Endothelial cell of umbilical vein (primary cell): ENCODE results near the gene ZNF385D. TPM values are rescaled to one million over a fixed set of nuclear protein-coding genes. Genes with fewer than 3 reads are reported as not detected.

Experiments
- BruUV-seq: library from RNA; stranded (reverse); fragments of 400-500 nt; replicated peaks from 2 replicates; lab custom pipeline; 2021; lab: Mats Ljungman, UMichigan
- CTCF ChIA-PET: fragments of 300-600, 350-600 bp; sonication (Branson Sonifier 250); formaldehyde crosslinking; loops from one replicate; lab custom pipeline; 2021; ENCODE audit warnings: antibody characterized with exemption, inconsistent platforms; lab: Charles Lee
- POLR2A ChIA-PET: fragments of 300-600, 350-600 bp; sonication (Branson Sonifier 250); formaldehyde crosslinking; loops from one replicate; lab custom pipeline; 2021; ENCODE audit warnings: antibody characterized with exemption, inconsistent platforms; lab: Charles Lee
- DNase-seq: peaks from one replicate; pipeline ENCODE4 v3.0.0-alpha.2; 2011; ENCODE audit warnings: low read depth, low spot score
- FAIRE-seq: peaks from 2 replicates; lab custom pipeline; 2011; peaks lifted over from hg19 to GRCh38; lab: Jason Lieb, UNC
- H2AFZ ChIP-seq: 2 replicates; pipeline ENCODE4 v1.6.0; 2012; ENCODE audit warnings: low read depth, low read length, control low read depth, inconsistent platforms
- H3K27ac ChIP-seq: 2 replicates; pipeline ENCODE4 v1.5.1; 2011; ENCODE audit warnings: low read depth, mild to moderate bottlenecking, control low read depth, low read length, moderate library complexity; ENCODE audit not compliant: insufficient read depth
- H3K27me3 ChIP-seq, 2 experiments: 2 replicates each; pipeline versions ENCODE4 v1.6.0 to v1.6.1; 2011; ENCODE audit warnings: low read length in 2 of 2, mixed read lengths in 1 of 2; ENCODE audit not compliant: control insufficient read depth in 2 of 2, insufficient read depth in 2 of 2
- H3K36me3 ChIP-seq, 2 experiments: 2 replicates in 1 of 2; 3 replicates in 1 of 2; pipeline ENCODE4 v1.5.1; 2011; ENCODE audit warnings: low read length in 2 of 2, mild to moderate bottlenecking in 1 of 2, moderate library complexity in 1 of 2; ENCODE audit not compliant: control insufficient read depth in 2 of 2, insufficient read depth in 2 of 2; ENCODE audit errors: extremely low read depth in 1 of 2
- H3K4me1 ChIP-seq: 3 replicates; pipeline ENCODE4 v1.5.1; 2011; ENCODE audit warnings: mild to moderate bottlenecking, low read length; ENCODE audit not compliant: control insufficient read depth, insufficient read depth; ENCODE audit errors: extremely low read depth
- H3K4me2 ChIP-seq: 2 replicates; pipeline ENCODE4 v1.6.1; 2011; ENCODE audit warnings: low read length, control low read depth, mixed read lengths; ENCODE audit not compliant: insufficient read depth
- H3K4me3 ChIP-seq, 3 experiments: fragments of 200-600 bp in 1 of 3; sonication (generic), shearing (Covaris generic) in 1 of 3; replicated peaks in 1 of 3; 2 replicates each; pipeline ENCODE4 v1.5.1; 2011 to 2016; ENCODE audit warnings: control low read depth in 3 of 3, low read length in 3 of 3, mild to moderate bottlenecking in 2 of 3, inconsistent platforms in 1 of 3, low read depth in 1 of 3, moderate library complexity in 1 of 3; ENCODE audit not compliant: insufficient read depth in 1 of 3
- H3K79me2 ChIP-seq: 2 replicates; pipeline ENCODE4 v1.6.0; 2012; ENCODE audit warnings: low read length, inconsistent platforms; ENCODE audit not compliant: control insufficient read depth, insufficient read depth
- H3K9ac ChIP-seq: replicated peaks from 2 replicates; pipeline ENCODE3; 2011; ENCODE audit warnings: low read length, control low read depth; ENCODE audit not compliant: insufficient read depth; ENCODE audit errors: extremely low read depth
- H3K9me1 ChIP-seq: replicated peaks from 3 replicates; pipeline ENCODE4 v1.6.0; 2011; ENCODE audit warnings: mild to moderate bottlenecking, low read length; ENCODE audit not compliant: control insufficient read depth, insufficient read depth; ENCODE audit errors: extremely low read depth
- H3K9me3 ChIP-seq: replicated peaks from 2 replicates; pipeline ENCODE4 v1.5.1; 2012; ENCODE audit warnings: low read length, inconsistent platforms; ENCODE audit not compliant: control insufficient read depth, insufficient read depth
- H4K20me1 ChIP-seq: replicated peaks from 2 replicates; pipeline ENCODE3; 2011; ENCODE audit warnings: mild to moderate bottlenecking, low read length; ENCODE audit not compliant: control insufficient read depth, insufficient read depth; ENCODE audit errors: extremely low read depth
- EZH2 ChIP-seq: IDR thresholded peaks from 2 replicates; pipeline ENCODE4 v1.6.1; 2012; ENCODE audit warnings: borderline replicate concordance, low read depth, mild to moderate bottlenecking, moderate library complexity, low read length, inconsistent platforms; ENCODE audit not compliant: severe bottlenecking
- FOS ChIP-seq: IDR thresholded peaks from 2 replicates; pipeline ENCODE4 v1.6.1; 2011; ENCODE audit warnings: mild to moderate bottlenecking, low read length, moderate library complexity, borderline replicate concordance; ENCODE audit not compliant: insufficient read depth
- GATA2 ChIP-seq: IDR thresholded peaks from 2 replicates; pipeline ENCODE4 v1.7.0; 2011; ENCODE audit warnings: low read depth, mild to moderate bottlenecking, moderate library complexity, mixed read lengths, low read length; ENCODE audit not compliant: insufficient read length, insufficient read depth
- JUN ChIP-seq: IDR thresholded peaks from 2 replicates; pipeline ENCODE4 v1.6.1; 2011; ENCODE audit warnings: borderline replicate concordance, low read depth; ENCODE audit not compliant: insufficient read length, insufficient read depth
- MYC ChIP-seq: IDR thresholded peaks from one replicate; pipeline ENCODE4 v1.6.1; 2011; ENCODE audit warnings: mild to moderate bottlenecking, low read depth, low read length
- POLR2A ChIP-seq: IDR thresholded peaks from 2 replicates; pipeline ENCODE4 v1.6.1; 2012; ENCODE audit warnings: low read depth, mild to moderate bottlenecking, control low read depth, low read length
- POLR2AphosphoS5 ChIP-seq: IDR thresholded peaks from 2 replicates; pipeline ENCODE4 v1.6.1; 2012; ENCODE audit warnings: low read depth, mild to moderate bottlenecking, control low read depth, low read length, moderate library complexity; ENCODE audit not compliant: insufficient read depth
- dilution Hi-C: fragments of 300-500 bp; cut with MboI; formaldehyde crosslinking; loops from one replicate; pipeline ENCODE4 v1.15.0; 2019; ENCODE audit warnings: low sequenced_read_pairs; ENCODE audit not compliant: extremely low pct_ligation_motif_present
- intact Hi-C: fragments of 100-400 bp; cut with micrococcal nuclease; formaldehyde crosslinking; loops from one replicate; pipeline ENCODE4 v1.10.0; 2022
- polyA plus RNA-seq, 4 experiments: library from polyadenylated mRNA; depleted of rRNA in 3 of 4; stranded (reverse) in 3 of 4; unstranded in 1 of 4; fragments of >200 nt; gene quantifications; 2 replicates each; pipeline versions ENCODE4 v1.2.1 to v1.2.3, GENCODE V29; 2011 to 2012; ENCODE audit warnings: missing spikeins in 1 of 4
- total RNA-seq: library from RNA; stranded (reverse); gene quantifications from 2 replicates; pipeline ENCODE4 v1.2.3, GENCODE V29; 2021
- TF ChIP-seq, protein P1 (sequence below), 2 donors: IDR thresholded peaks; 1 replicate in 1 of 2; 2 replicates in 1 of 2; pipeline ENCODE4 v1.5.1; 2011; ENCODE audit warnings: low read length in 2 of 2, mild to moderate bottlenecking in 2 of 2, moderate library complexity in 2 of 2, control low read depth in 1 of 2, inconsistent platforms in 1 of 2, low read depth in 1 of 2; ENCODE audit not compliant: insufficient read depth in 1 of 2; ENCODE audit errors: extremely low read depth in 1 of 2
- TF ChIP-seq, protein P2 (sequence below): IDR thresholded peaks from 2 replicates; pipeline ENCODE4 v1.6.1; 2011; ENCODE audit not compliant: insufficient read depth, insufficient read length

Gene ZNF385D
- total and polyA plus RNA-seq, 2 donors (not counting 3 experiments of a cell fraction or from before 2014, with no cell fraction given): not detected

DNA sequence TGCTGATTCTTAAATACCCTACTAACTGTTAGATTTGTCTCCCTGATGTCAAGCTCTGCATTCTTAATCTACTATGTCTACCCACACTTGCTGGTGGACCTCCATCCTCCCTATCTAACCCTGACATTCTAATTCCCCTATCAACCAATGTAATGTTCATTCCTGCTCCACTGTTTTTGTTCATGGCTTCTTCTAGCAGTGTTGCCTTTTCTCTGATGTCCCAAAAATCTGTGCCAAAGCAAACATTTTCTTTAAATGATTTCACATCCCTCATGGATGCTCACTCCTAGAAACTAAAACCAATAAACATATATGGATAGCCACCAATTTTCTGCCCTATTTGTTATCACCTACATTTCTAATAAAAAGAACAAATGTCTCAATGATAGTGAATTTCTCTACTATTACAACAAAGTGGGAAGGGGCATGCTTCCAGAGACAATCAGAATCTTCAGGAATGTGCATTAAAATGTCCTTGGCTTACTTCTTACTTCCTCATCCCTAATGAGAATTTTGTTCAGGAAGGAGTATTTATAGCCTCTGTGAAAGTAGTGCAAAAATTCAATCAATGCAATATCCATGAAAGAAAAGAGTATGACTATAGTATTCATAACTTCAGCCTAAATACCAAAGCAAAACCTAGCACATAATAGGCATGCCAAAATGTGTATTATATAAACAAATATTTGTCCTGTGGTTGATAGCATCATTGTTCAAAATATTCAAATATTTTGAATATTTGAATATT is 273.3 kb downstream of the ZNF385D start:
- no peak overlapping the region for H2AFZ ChIP-seq
- no peak overlapping the region for H3K4me2 ChIP-seq
- H3K9me3 ChIP-seq: no peaks in the 10 kb centered on the region
- ChIA-PET CTCF (no interaction called here), POLR2A (no interaction called here)
- no peak overlapping the region for H3K4me3 ChIP-seq
- intact Hi-C loops: no loop called here
- H3K27ac ChIP-seq: no peak overlapping the region
- DNase-seq: no peak
- FAIRE-seq: no peak
- H4K20me1 ChIP-seq: no peaks in the 10 kb centered on the region
- H3K79me2 ChIP-seq: no peaks in the 10 kb centered on the region
- no peaks in the 10 kb centered on the region for H3K4me1 ChIP-seq
- dilution Hi-C loops: no loop called here
- H3K36me3 ChIP-seq: no peaks in the 10 kb centered on the region
- no TSS peak for BruUV-seq
- H3K27me3 ChIP-seq: no peaks in the 10 kb centered on the region
- TF ChIP-seq GATA2: no peak
- no peaks in the 10 kb centered on the region for H3K9me1 ChIP-seq
- no peak overlapping the region for H3K9ac ChIP-seq

DNA sequence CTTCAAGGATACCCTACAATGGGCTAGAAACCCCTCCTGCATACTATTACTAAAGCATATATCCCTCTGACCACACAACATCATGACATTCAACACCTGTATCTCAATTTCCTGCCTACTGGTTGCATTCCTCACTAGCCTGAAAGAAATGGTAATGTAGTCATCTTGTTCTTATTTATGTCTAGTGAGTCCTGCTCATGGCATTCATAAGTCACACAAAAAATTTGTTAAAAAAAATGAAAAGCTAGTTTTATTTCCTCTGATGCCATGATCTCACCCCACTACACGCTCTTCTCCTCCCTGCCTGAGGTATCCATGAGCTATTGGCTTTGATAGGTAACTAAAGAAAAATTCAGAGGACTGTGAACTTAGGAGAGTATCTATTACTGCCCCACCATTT is 284.5 kb downstream of the ZNF385D start:
- no TSS peak for BruUV-seq

More for the DNA sequence above, 284.5 kb downstream of the ZNF385D start:
- no peaks in the 10 kb centered on the region for H3K36me3 ChIP-seq
- no peak overlapping the region for H3K4me2 ChIP-seq
- H3K4me3 ChIP-seq: no peak overlapping the region
- no peaks in the 10 kb centered on the region for H3K79me2 ChIP-seq
- no peak overlapping the region for H2AFZ ChIP-seq
- H3K27me3 ChIP-seq: no peaks in the 10 kb centered on the region
- no peaks in the 10 kb centered on the region for H4K20me1 ChIP-seq
- no peak overlapping the region for H3K27ac ChIP-seq
- H3K9ac ChIP-seq: no peak overlapping the region
- CTCF ChIA-PET: no interaction called here
- no peaks in the 10 kb centered on the region for H3K9me1 ChIP-seq
- no peak for FAIRE-seq
- intact Hi-C loops: no loop called here
- H3K9me3 ChIP-seq: no peaks in the 10 kb centered on the region
- TF ChIP-seq EZH2: no peak
- no peak for TF ChIP-seq FOS
- TF ChIP-seq GATA2: no peak
- no peak for TF ChIP-seq POLR2AphosphoS5
- no peak for TF ChIP-seq JUN
- TF ChIP-seq POLR2A: no peak
- TF ChIP-seq, protein P1, sequence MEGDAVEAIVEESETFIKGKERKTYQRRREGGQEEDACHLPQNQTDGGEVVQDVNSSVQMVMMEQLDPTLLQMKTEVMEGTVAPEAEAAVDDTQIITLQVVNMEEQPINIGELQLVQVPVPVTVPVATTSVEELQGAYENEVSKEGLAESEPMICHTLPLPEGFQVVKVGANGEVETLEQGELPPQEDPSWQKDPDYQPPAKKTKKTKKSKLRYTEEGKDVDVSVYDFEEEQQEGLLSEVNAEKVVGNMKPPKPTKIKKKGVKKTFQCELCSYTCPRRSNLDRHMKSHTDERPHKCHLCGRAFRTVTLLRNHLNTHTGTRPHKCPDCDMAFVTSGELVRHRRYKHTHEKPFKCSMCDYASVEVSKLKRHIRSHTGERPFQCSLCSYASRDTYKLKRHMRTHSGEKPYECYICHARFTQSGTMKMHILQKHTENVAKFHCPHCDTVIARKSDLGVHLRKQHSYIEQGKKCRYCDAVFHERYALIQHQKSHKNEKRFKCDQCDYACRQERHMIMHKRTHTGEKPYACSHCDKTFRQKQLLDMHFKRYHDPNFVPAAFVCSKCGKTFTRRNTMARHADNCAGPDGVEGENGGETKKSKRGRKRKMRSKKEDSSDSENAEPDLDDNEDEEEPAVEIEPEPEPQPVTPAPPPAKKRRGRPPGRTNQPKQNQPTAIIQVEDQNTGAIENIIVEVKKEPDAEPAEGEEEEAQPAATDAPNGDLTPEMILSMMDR (IDR thresholded peaks at IDR 0.05; ENCODE audit: extremely low read depth in 1 of 2, insufficient read depth in 1 of 2, low read depth in 1 of 2, low read length in 2 of 2): no peak
- TF ChIP-seq MYC: no peak
- TF ChIP-seq, protein P2, sequence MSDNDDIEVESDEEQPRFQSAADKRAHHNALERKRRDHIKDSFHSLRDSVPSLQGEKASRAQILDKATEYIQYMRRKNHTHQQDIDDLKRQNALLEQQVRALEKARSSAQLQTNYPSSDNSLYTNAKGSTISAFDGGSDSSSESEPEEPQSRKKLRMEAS: no peak
- H3K4me1 ChIP-seq: no peaks in the 10 kb centered on the region
- POLR2A ChIA-PET: no interaction called here
- no peak for DNase-seq
- dilution Hi-C loops: no loop called here
